Right hindlimb (tissue), 1 donor: Measurements from ENCODE around the gene CTF1.
"Not testable (repeated sequence)": the region's sequence is repeated elsewhere in the genome, so short reads cannot be mapped to it uniquely, and the experiment has no call there.

ENCODE experiments used
- DNase-seq: peaks from one replicate; pipeline ENCODE4 v3.0.0-alpha.2; 2018

The CTF1 gene

GRCh38 chr16:30931068-30931650 is 34.7 kb downstream of the CTF1 start:
- no peak for DNase-seq

GRCh38 chr16:30934827-30935557 is 38.6 kb downstream of the CTF1 start:
- DNase-seq: peak; percentile 40

GRCh38 chr16:30937692-30938091 is 41.3 kb downstream of the CTF1 start:
- DNase-seq: no peak

GRCh38 chr16:30939571-30939970 is 43.2 kb downstream of the CTF1 start:
- not testable (repeated sequence) for DNase-seq

GRCh38 chr16:30941600-30942425 is 45.4 kb downstream of the CTF1 start:
- peak; percentile 68 for DNase-seq

GRCh38 chr16:30942426-30942806 is 46.0 kb downstream of the CTF1 start:
- no peak for DNase-seq

GRCh38 chr16:30944352-30944751 is 47.9 kb downstream of the CTF1 start:
- no peak for DNase-seq

- DNase-seq: peak; percentile 51
Measured at GRCh38 chr16:30946671-30947540, 50.5 kb downstream of the CTF1 start.

- no peak for DNase-seq
Measured at GRCh38 chr16:30947541-30947858, 51.1 kb downstream of the CTF1 start.

GRCh38 chr16:30947859-30948666 is 51.6 kb downstream of the CTF1 start:
- peak; percentile 96 for DNase-seq

- DNase-seq: peak; percentile 84
Measured at GRCh38 chr16:30948667-30949649, 52.5 kb downstream of the CTF1 start, which contains the start of gene ORAI3. ORAI3 (plus strand) TSS chr16:30949068; CDS start chr16:30949290, 222 bp downstream.

- DNase-seq: peak; percentile 83
Measured at GRCh38 chr16:30949650-30950515, 53.5 kb downstream of the CTF1 start.

- DNase-seq: no peak
Measured at GRCh38 chr16:30950516-30951065, 54.2 kb downstream of the CTF1 start.

GRCh38 chr16:30951193-30951592 is 54.8 kb downstream of the CTF1 start:
- DNase-seq: no peak

- peak; percentile 48 for DNase-seq
Measured at GRCh38 chr16:30951750-30952149, 55.3 kb downstream of the CTF1 start.

GRCh38 chr16:30953111-30953510 is 56.7 kb downstream of the CTF1 start:
- no peak for DNase-seq
